Left renal cortex interstitium (tissue), 4 donors: ENCODE data around the gene PPP1R2. TPM values are rescaled to one million over a fixed set of nuclear protein-coding genes. Genes with fewer than 3 reads are reported as not detected.
"Not testable (repeated sequence)": the region's sequence is repeated elsewhere in the genome, so short reads cannot be mapped to it uniquely, and the experiment has no call there.

Experiments
- DNase-seq, 4 donors: peaks; one replicate each; pipeline ENCODE4 v3.0.0-alpha.2; 2013; ENCODE audit warnings: low read depth in 4 of 4, low spot score in 2 of 4, missing footprints in 1 of 4
- polyA plus RNA-seq, 4 donors: library from polyadenylated mRNA; unstranded; fragments of 120-200 nt; gene quantifications; one replicate each; pipeline ENCODE4 v1.2.1, GENCODE V29; 2013; ENCODE audit not compliant: insufficient read length in 4 of 4

PPP1R2 gene
- polyA plus RNA-seq, 4 donors = 51.1 to 64.1 (median 60.4) TPM

- no peak for DNase-seq
Observed at GRCh38 chr3:195540511-195540910, 2.6 kb downstream of the PPP1R2 start.

GRCh38 chr3:195540027-195540426 lies 3.1 kb downstream of the PPP1R2 start:
- no peak for DNase-seq

GRCh38 chr3:195539479-195539878 lies 3.6 kb downstream of the PPP1R2 start:
- DNase-seq = no peak

- no peak for DNase-seq
Observed at GRCh38 chr3:195537995-195538394, 5.1 kb downstream of the PPP1R2 start.

DNA sequence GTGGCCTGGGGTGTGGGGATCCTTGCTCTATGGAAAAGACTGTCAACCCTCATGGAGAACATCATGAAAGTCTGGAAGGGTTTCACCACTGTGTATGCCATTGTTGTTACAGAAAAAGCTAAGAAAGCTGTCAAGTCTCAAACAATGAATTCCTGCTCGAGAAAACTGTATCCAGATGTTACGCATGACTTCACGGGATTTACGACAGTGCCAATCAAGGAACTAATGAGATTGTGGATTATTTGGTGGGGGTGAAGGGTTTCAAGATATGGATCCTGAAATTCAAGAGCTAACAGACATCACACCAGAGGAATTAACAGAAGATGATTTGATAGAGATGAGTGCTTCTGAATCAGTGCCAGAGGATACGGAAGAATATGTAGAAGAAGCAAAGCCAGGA lies 7.8 kb downstream of the PPP1R2 start:
- no peak for DNase-seq

DNA sequence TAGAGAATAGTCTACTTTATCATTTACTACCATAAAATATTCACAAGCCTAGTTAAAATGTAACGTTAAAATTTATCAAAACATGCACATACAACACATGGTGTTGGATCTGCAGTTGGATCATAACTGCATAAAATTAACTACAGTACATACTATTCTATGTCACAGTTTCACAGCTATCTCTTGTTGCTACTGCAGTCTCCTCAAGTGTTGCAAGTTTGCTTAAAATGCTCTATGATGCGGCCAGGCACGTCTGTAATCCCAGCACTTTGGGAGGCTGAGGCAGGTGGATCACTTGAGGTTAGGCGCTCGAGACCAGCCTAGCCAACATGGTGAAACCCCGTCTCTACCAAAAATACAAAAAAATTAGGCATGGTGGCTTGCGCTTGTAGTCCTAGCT lies 10.3 kb downstream of the PPP1R2 start:
- DNase-seq = no peak

DNA sequence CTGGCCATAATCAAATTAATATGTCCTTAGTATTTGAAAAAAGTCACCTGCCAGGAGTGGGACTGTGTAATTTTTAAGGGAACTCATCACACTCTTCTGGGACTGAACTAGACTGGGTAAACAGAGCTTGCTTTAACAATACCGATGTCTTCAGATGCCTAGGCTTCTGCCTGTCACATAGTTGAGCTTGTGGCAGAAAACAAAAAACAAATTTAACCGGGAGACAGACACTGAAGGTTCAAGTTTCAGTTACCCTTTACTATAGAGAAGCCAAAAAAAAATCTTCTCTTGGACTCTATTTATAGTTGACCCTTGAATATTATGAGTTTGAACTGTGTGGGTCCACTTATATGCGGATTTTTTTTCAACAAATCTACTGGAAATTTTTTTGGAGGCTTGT lies 10.8 kb downstream of the PPP1R2 start:
- no peak for DNase-seq

- no peak for DNase-seq
Observed at GRCh38 chr3:195531683-195532082, 11.4 kb downstream of the PPP1R2 start.

GRCh38 chr3:195526492-195526891 lies 16.6 kb downstream of the PPP1R2 start:
- no peak for DNase-seq

DNA sequence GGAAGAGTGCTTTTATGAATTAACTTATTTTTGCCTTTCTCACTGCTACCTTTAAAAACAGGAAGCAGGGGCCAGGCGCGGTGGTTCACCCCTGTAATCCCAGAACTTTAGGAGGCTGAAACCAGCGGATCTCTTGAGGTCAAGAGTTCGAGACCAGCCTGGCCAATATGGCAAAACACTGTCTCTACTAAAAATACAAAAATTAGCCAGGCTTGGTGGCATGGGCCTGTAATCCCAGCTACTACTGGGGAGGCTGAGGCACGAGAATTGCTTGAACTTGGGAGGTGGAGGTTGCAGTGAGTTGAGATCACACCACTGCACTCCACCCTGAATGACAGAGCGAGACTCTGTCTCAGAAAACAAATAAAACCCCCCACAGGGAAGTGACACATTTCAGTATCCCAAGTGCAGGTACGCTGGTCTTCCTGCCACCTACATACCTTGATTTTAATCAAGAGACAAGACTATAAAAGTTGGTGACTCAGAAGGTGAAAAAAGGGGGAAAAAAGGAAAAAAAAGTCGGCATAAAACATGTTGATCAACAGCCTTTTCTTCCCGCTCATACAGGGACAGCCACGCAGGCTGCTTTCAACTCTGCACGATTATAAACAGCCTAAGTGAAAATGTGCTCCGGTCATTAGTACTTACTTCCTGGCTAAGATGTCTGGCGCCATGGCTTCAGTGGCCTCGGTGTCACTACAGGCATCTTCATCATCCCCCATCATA lies 18.8 kb downstream of the PPP1R2 start:
- no peak for DNase-seq

- DNase-seq = no peak
Observed at GRCh38 chr3:195522254-195523023, 20.7 kb downstream of the PPP1R2 start.

DNA sequence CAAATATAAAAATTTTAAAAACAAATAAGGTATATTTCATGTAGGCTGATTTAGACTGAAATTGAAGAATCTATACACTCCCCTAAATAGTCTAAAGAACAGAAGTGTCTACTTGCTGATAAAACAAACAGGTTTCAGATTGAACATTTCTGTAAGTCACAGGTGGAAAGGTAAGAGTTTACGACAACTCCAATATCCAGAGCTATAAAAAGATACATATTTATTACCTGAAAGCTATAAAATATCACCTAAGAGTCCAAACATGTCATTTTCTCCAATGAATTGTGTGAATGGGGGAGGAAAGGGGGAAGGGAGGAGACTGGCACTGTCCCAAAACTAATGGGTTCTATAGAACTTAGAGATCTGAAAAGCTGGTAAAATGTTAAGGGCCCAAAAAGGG lies 26.1 kb downstream of the PPP1R2 start:
- DNase-seq = no peak

DNA sequence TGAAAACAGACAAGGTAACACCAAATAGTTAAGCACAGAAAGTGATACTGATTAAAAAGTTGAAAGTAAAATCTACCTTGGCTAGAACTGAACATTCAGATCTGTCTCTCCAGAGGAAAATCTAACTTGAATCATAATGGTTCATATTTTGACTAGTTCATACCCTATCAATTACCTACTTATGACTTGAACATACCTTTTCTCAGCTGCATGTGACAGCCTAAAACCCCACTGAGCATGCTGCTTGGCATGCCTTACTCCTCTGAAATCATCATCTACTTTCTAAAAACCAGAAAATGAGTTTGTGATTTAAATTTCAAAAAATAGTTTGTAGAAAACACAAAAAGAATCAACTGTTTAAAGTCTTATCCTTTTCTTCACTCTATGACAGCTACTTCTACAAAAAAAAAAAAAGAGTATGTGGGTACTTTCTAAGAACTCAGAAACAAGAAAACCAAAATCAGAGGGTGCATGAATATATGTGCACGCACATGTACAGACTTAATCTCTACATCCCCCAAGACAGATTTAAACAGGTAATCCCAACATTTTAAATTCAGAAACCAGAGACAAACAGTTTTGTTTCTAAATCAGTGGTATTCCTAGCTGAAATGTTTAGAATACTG lies 28.4 kb downstream of the PPP1R2 start:
- not testable (repeated sequence) for DNase-seq

GRCh38 chr3:195512798-195513345 lies 30.3 kb downstream of the PPP1R2 start:
- no peak for DNase-seq

- DNase-seq = no peak
Observed at GRCh38 chr3:195511136-195511535, 32.0 kb downstream of the PPP1R2 start.

DNA sequence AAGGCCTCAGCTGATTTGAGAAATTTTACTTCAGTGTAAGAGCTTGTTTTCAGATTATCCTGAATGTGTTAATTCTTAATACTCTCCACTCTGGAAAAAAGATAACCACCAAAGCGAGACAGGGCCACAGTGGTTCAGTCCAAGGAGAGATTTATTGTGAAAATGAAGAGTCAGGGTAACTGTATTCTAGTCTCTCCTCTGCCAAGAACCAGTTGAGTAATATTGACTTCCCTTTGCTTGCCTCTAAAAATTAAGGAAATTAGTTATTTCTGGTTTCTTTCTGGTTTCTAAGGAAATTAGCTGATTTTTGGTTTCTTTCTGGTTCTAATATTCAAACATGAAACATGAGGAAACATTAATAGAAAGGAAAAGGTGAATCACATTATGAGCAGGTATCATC lies 34.9 kb downstream of the PPP1R2 start:
- no peak for DNase-seq

DNA sequence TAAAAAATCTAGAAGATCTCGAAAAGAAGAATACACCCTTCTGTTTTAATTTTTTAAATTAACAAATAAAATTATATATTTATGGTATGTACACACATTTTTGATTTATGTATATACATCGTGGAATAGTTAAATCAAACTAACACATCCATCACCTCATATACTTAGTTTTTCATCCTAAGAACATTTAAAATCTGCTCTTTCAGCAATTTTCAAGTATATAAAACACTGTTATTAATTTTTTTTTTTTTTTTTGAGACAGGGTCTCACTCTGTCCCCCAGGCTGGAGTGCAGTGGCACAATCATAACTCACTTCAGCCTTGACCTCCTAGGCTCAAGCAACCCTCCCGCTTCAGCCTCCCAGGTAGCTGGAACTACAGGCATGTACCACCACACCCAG lies 67.5 kb downstream of the PPP1R2 start:
- DNase-seq = no peak

- not testable (repeated sequence) for DNase-seq
Observed at GRCh38 chr3:195475116-195475515, 68.0 kb downstream of the PPP1R2 start.

GRCh38 chr3:195468841-195469240 lies 74.3 kb downstream of the PPP1R2 start:
- DNase-seq = no peak

- DNase-seq = no peak
Observed at GRCh38 chr3:195468391-195468776, 74.7 kb downstream of the PPP1R2 start.

GRCh38 chr3:195467641-195468390 lies 75.3 kb downstream of the PPP1R2 start:
- no peak for DNase-seq
